ENCODE data around the gene DEPP1. TPM values are rescaled to one million over a fixed set of nuclear protein-coding genes. Genes with fewer than 3 reads are reported as not detected.

DEPP1 gene
- polyA plus RNA-seq, 1 donor from 2014 or later = 4.3 TPM

DNA sequence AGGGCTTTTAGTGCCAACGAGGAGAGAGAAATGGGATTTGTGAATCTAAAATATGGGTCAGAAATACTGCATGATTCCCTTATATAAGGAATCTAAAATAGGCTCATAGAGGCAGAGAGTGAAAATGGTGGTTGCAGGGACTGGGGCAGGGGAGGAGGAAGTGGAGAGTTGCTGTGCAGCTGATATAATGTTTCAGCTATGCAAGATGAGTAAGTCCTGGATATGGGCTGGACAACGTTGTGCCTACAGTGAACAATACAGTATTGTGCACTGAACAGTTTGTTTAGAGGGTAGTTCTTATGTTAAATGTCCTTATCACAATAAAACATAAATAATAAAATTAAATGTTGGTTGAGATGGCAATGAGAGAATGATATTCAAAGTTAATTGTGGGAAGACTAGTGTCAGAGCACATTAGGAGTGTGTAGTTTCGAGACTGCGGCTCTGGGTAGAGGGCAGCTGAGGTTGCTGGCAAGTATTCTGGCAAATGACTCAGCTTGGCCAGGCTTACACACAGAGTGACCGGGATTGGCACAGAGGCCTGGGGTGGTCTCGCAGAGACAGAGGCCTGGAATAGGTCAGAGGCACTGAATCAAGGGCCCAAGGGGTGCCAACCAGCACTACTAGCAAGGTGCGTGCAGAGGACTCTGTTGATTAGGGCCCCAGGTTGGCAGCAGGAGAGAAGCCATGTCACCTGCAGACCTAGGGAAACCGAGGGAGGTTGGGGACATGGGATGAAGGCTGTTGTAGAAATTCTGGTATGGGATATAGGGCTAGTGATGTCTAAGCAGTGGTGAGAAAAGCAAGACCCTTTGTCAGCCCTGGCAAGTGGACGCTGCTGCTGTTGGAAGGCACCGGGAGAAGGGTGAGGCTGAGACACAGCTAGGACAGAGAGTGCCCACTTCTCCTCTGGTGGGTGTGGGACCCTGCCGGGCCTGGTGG, 2.8 kb upstream of the DEPP1 start:
- H3K79me2 ChIP-seq (replicated peaks; ENCODE audit: insufficient read depth, low read length) = no peaks in the 10 kb centered on the region
- no peak overlapping the region for H3K9ac ChIP-seq (ENCODE audit: low read length)
- no peaks in the 10 kb centered on the region for H3K27me3 ChIP-seq (ENCODE audit: insufficient read depth, low read depth, low read length)
- no peaks in the 10 kb centered on the region for H3F3A ChIP-seq (ENCODE audit: insufficient read depth, low read length, poor library complexity, severe bottlenecking)
- no peak for TF ChIP-seq CTCF (IDR thresholded peaks at IDR 0.05; ENCODE audit: poor library complexity, severe bottlenecking)
- no peaks in the 10 kb centered on the region for H4K20me1 ChIP-seq (ENCODE audit: insufficient read depth)
- H3K4me3 ChIP-seq (ENCODE audit: low read length) = no peak overlapping the region
- H3K36me3 ChIP-seq (ENCODE audit: insufficient read depth, low read length) = no peaks in the 10 kb centered on the region
- no peak overlapping the region for H3K4me2 ChIP-seq (ENCODE audit: low read length)
- H3K27ac ChIP-seq (ENCODE audit: low read length) = no peak overlapping the region
- no peaks in the 10 kb centered on the region for H3K9me3 ChIP-seq (ENCODE audit: low read length)
- no peak overlapping the region for H2AFZ ChIP-seq (ENCODE audit: low read depth, low read length)
- H3K9me2 ChIP-seq (ENCODE audit: insufficient read depth, low read length) = no peaks in the 10 kb centered on the region

DNA sequence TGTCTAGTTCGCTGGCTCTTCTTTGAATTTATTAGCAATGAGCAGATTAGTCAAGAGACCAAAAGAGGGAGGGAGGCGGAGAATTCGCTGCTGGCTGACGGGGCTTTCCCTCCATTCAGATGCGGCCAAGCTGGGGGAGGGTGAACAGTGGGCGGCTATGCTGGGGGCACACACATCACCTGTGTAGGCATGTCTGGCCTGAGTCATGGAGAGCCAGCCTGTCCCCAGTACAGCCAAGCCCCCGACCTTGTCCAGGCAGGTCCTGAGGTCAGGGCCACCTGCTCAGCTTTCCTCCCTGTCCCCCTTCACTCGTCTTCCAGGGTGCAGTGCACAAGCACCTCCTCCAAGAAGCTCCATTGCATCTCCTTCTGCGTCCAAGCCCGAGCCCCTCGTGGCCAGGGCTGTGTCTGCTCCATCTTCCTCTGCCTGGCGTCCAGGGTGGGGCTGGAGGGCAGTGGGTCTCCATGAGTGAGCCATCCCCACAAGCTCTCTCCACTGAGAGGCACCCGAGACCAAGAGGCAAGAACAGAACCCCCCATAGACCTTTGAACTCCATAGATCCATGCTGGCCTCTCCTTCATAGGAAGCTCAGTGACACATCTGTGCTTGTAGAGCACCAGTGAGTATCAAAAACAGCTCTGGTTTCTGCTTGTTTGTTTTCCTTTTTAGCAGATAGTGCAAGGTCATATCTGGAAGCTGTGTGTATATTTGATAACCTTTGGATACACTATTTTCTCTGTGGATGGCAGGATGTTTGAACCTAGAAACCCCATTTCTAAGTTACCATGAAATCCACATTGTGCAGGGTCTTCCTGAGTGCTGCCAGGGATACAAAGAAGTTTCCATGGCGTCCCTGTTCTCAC, 1.9 kb upstream of the DEPP1 start:
- Histone ChIP-seq H4K20me1 (ENCODE audit: insufficient read depth) (no peaks in the 10 kb centered on the region), H3K9ac (ENCODE audit: low read length) (no peak overlapping the region), H3K9me2 (ENCODE audit: insufficient read depth, low read length) (no peaks in the 10 kb centered on the region), H3K27me3 (ENCODE audit: insufficient read depth, low read depth, low read length) (no peaks in the 10 kb centered on the region), H3K79me2 (replicated peaks; ENCODE audit: insufficient read depth, low read length) (no peaks in the 10 kb centered on the region), H3K4me3 (ENCODE audit: low read length) (no peak overlapping the region), H3K9me3 (ENCODE audit: low read length) (no peaks in the 10 kb centered on the region), H3K36me3 (ENCODE audit: insufficient read depth, low read length) (no peaks in the 10 kb centered on the region), H3F3A (ENCODE audit: insufficient read depth, low read length, poor library complexity, severe bottlenecking) (no peaks in the 10 kb centered on the region), H2AFZ (ENCODE audit: low read depth, low read length) (no peak overlapping the region), H3K27ac (ENCODE audit: low read length) (no peak overlapping the region), H3K4me2 (ENCODE audit: low read length) (no peak overlapping the region)
- no peak for TF ChIP-seq SMC3 (conservative IDR thresholded peaks at IDR 0.05; ENCODE audit: poor library complexity)
- no peak for TF ChIP-seq CTCF (IDR thresholded peaks at IDR 0.05; ENCODE audit: poor library complexity, severe bottlenecking)
- TF ChIP-seq POLR2AphosphoS5 (IDR thresholded peaks at IDR 0.05) = no peak
- TF ChIP-seq, protein P1, sequence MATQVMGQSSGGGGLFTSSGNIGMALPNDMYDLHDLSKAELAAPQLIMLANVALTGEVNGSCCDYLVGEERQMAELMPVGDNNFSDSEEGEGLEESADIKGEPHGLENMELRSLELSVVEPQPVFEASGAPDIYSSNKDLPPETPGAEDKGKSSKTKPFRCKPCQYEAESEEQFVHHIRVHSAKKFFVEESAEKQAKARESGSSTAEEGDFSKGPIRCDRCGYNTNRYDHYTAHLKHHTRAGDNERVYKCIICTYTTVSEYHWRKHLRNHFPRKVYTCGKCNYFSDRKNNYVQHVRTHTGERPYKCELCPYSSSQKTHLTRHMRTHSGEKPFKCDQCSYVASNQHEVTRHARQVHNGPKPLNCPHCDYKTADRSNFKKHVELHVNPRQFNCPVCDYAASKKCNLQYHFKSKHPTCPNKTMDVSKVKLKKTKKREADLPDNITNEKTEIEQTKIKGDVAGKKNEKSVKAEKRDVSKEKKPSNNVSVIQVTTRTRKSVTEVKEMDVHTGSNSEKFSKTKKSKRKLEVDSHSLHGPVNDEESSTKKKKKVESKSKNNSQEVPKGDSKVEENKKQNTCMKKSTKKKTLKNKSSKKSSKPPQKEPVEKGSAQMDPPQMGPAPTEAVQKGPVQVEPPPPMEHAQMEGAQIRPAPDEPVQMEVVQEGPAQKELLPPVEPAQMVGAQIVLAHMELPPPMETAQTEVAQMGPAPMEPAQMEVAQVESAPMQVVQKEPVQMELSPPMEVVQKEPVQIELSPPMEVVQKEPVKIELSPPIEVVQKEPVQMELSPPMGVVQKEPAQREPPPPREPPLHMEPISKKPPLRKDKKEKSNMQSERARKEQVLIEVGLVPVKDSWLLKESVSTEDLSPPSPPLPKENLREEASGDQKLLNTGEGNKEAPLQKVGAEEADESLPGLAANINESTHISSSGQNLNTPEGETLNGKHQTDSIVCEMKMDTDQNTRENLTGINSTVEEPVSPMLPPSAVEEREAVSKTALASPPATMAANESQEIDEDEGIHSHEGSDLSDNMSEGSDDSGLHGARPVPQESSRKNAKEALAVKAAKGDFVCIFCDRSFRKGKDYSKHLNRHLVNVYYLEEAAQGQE (IDR thresholded peaks at IDR 0.05; ENCODE audit: borderline replicate concordance) = no peak
- no peak for TF ChIP-seq RAD21 (conservative IDR thresholded peaks at IDR 0.05)
